Measurements from ENCODE around the gene POLD4.

DNA sequence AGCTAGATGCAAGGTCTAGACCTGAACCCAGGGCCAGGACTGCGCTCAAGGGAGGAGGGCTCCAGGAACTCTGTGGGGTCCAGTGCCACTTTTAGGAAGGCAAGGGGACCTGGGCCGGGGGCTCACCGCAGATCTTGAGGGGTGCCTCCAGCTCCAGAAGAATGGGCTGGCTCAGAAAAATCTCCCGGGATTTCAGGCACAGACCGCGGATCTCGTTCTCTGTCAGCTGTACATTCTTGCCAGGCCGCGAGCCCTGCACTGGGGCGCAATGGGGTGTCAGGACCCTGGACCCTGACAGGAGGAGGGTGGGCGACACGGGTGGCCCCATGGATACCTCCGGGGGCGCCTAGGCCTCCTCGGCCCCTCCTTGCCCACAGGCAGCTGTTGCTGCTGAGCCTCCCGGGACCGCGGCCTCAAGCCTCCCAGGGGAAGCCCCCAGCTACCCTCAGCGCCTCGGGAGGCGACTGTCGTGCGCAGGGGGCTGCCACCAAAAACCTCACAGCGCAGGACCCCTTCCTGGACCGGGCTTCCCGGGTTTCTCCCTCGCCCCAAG lies 47.7 kb upstream of the POLD4 start:
- TF ChIP-seq EZH2 (IDR thresholded peaks at IDR 0.05; ENCODE audit: insufficient read depth, poor library complexity, severe bottlenecking) (no peak), EZH2phosphoT487 (IDR thresholded peaks at IDR 0.05; ENCODE audit: insufficient read depth, low read depth) (no peak)

Data from GM23248 (cell line).